ENCODE results near the gene CD209.

CD209 gene

DNA sequence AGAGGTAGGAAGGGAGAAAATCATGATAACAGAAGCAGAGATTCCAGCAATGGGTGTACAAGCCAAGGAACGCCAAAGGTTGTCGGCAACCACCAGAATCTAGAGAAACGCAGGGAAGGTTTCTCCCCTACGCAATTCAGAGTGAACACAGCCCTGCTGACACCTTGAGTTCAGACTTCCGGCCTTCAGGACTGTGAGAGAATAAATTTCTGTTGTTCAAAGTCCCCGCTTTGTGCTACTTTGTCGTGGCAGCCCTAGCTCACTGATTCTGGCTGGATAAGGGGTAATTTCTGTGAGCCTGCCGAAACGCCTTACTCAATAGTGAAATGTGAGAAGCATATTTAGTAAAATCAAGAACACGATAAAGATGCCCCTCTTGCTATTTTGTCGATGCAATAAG is 10.1 kb downstream of the CD209 start:
- no peak for DNase-seq (ENCODE audit: low read depth in 3 of 3)

DNA sequence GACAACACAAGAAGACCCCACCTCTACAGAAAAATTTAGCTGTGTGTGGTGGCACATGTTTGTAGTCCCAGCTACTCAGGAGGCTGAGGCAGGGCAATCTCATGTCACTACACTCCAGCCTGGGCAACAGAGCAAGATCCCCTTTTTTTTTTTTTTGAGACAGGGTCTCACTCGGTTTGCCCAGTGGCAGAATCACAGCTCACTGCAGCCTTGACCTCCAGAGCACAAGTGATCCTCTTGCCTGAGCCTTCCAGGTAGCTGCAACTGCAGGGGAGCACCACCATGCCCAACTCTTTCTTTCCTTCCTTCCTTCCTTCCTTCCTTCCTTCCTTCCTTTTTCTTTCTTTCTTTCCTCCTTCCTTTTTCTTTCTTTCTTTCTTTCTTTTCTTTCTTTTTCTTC is 11.2 kb downstream of the CD209 start:
- DNase-seq (ENCODE audit: low read depth in 3 of 3) = no peak

DNA sequence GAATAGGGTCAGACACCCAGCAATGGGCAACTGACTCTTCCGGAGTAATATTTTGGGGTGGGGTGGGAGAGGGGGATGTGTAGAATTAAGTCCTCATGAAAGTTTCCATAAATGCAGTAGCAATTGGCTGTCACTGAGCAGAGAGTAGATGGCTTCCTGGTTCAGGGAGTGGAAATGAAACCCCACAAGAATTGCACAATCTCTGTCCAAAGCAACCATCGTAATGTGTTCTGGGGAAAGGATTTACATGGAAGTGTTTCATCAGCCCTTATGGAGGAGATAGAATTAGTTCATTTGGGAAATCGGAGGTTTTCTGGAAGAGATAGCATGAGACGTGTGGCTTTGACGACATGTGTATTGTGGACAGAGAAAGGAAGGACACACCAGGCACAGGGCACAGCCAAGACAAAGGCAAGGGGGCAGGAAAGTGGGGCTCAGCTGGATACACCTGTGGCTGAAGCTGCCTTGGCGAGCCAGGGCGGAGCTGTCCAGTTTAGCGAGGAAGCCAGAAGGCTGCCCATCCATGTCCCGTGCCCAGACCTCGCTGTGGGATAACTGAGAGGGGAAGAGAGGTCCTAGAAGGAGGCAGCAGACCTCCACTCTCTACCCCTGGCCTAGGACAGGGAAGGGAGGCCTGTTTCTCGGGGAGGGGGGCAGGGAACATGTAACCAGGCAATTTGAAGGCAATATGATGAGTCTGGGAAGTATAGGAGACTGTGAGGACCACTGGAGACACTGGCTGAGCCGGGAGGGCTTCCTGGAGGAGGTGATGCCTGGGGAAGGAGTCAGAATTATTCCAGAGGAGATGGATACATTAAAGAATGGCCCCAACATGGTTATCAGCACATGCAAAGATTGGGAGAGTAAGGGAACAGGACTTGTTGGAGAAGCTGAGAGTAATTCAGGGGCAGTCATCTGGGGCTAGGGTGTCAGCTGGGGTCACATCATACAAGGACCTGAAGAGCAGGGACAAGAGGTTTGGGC is 12.8 kb downstream of the CD209 start:
- DNase-seq (ENCODE audit: low read depth in 3 of 3) = no peak

DNA sequence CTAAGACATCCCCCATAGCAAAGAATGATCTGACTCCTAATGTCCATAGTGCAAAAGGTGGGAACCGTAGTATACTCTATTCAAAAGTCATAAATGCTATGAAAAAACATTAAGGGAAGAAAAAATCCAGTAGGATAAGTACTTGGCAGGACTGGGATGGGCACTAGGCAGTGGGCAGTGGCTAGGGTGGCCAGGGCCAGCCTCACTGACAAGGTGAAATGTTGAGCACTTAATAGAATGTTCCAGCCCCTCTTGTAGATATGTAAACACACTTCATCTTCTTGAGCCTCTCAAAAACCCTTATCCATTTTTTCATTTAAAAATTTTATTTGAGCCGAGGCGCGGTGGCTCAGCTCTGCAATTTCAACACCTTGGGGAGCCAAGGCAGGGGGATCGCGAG is 14.0 kb downstream of the CD209 start:
- no peak for DNase-seq (ENCODE audit: low read depth in 3 of 3)

DNA sequence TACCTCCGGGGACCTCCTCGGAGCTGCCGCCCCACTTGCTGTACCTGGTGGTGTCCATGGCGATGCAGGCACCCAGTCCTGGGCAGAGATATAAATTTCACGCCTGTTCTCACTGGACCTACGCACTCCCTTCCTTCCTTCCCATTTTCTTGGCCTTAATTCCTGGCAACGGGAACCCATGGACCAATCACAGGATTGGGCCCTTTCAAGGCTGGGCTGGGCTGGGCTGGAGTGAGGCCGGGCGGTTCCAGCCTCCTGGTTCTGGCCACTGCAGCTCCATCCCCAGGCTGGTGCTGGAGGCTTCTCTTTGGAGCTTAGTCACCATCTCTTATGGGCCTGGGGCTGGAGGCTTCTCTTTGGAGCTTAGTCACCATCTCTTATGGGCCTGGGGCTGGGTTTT is 15.3 kb downstream of the CD209 start, which contains the start of gene CLEC4G:
Gene CLEC4G (minus strand): TSS at position 66 of the 400 bp plus-strand sequence. CDS start 8 bp downstream, at position 58.
- DNase-seq (ENCODE audit: low read depth in 3 of 3) = no peak

DNA sequence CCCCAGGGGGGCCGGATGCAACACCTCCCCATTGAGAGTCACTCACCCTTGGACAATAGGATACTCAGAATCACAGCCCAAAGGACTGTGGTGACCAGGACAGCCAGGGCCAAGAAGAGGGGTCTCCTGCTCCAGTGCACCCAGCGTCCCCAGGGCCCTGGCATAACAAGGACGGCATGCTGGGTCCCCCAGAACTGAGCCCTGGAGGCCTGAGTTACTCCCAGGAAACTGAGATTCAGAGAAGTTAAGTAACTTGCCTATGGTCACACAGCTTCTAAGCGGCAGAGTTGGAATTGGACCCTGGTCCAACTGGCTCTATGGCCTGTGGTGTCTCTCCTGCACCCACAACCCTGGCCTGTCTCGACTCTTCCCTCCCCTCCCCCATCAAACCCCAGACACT is 15.7 kb downstream of the CD209 start:
- no peak for DNase-seq (ENCODE audit: low read depth in 3 of 3)

DNA sequence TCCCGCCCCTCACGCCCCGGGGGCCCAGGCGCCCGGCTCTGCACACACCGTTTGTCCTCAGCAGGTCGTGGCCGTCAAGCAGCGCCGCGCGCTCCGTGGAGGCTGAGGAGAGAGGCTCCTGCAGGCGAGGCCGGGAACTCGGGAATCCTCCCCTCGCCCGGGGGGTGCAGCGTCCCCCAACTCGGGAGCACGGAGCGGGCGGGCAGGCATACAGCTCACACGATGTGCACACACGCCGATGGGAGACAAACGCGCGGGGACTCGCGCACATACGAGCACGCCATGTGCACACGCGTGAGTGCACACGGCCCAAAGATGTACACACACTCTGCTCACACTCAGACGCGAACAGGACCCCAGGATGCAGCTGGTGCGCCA is 16.1 kb downstream of the CD209 start:
- DNase-seq (ENCODE audit: low read depth in 3 of 3) = no peak

DNA sequence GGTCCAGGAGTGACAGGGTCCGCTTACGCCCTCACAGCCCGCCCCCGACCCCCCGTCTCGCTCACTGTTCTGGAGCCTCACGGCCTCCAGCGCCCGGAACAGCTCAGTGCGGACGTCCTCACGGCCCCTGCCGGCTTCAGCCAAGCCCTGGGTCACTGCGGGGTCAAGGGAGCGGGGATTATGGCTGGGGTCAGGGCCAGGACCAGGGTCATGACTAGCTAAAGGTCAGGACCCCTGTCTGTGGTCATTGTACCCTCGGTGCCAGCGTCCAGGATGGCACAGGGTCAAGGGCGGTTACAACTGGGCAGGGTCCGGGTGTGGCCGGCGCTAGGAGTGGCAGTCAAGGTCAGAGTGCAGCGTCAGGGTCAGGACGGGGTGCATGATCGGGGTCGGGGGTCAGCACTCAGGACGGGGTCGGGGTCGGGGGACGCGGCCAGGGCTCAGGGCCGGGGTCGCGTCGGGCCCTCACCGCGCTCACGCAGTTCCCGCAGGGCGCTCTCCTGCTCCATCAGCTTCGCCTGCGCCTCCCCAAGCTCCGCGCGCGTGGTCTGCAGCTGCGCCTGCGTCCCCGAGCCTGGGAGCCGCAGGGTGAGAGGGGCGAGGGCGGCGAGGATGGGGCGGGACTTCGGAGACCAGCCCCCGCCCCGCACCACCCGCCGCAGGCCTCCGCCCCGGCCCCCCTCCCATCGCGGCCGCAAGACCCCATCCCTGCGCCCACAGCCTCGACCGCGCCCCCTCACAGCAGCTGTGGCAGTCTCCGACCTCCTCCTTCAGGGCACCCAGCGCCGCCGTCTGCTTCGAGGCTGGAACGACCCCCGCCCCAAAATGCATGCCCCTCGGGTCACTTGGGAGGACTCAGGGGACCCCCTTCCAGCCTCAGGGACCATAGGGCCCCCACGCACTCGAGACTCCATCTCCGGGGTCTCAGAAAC is 16.8 kb downstream of the CD209 start:
- no peak for DNase-seq (ENCODE audit: low read depth in 3 of 3)

DNA sequence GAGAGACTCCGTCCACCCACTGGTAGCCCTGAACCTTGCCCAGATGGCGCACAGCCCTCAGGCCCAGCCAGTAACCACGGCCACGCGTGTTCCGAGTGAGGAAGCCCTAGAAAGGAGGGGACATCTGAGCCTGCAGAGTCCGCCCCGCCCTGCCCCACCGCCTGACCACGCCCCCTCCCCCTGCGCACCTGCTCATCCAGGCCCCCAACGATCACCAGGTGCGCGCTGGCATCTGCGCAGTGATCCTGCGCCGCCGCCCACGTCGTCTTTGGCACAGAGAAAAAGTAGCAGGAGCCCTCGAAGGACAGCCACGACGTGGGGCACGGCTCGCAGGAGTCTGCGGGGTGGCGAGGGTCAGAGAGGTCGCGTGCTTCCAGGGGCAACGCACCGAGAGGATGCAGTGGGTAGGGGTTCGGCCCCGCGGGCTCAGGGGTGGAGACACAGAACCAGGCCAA is 17.5 kb downstream of the CD209 start:
- no peak for DNase-seq (ENCODE audit: low read depth in 3 of 3)

DNA sequence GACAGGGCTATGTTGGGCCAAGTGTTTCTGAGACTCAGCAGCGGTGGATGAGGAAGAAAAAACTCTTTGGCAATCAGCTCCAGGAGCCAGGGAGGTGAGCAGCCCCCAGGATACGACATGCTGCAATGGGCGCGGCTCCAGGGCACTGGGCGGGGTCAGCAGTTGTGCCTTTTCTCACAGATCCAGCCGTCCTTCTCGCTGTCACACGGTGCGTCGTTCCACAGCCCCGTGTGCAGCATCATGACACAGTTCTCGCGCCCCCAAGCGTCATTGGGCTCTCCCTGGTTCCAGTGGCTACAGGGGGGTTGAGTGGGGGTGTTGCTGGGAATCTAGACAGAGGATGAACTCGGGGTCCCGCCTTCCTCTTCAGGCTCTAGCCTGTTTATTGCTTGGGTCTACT is 18.1 kb downstream of the CD209 start:
- DNase-seq (ENCODE audit: low read depth in 3 of 3) = no peak

DNA sequence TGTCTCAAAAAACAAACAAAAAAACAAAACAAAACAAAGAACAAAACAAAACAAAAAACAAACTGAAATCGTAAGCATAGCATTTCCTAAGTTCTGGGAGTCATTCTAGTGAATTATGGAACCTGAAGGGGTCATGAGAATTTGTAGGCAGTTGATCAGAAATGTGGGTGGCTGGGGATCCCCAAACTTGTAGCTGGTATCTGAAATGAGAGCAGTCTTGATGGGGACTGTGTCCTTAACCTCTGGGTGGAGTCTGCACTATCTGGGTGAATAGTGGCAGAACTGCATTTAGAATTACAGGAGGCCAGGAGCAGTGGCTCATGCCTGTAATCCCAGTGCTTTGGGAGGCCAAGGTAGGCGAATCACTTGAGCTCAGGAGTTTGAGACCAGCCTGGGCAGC is 21.5 kb downstream of the CD209 start:
- no peak for DNase-seq (ENCODE audit: low read depth in 3 of 3)

DNA sequence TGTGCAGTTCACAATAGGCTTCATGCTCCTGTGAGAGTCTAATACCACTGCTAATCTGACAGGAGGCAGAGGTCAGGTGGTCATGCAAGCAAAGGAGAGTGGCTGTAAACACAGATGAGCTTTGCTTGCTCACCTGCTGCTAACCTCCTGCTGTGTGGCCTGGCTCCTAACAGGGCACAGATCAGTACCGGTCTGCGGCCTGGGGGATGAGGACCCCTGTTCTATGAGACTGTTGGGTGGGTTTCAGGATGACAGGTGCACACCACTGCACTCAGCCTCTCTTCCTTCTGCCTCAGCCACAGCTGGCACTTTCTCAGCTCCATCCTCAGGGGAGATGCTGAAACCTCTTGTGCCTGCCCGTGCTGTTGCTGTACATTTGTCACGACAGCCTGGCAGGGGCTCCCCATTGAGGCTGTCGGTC is 25.1 kb downstream of the CD209 start:
- DNase-seq (ENCODE audit: low read depth in 3 of 3) = no peak

DNA sequence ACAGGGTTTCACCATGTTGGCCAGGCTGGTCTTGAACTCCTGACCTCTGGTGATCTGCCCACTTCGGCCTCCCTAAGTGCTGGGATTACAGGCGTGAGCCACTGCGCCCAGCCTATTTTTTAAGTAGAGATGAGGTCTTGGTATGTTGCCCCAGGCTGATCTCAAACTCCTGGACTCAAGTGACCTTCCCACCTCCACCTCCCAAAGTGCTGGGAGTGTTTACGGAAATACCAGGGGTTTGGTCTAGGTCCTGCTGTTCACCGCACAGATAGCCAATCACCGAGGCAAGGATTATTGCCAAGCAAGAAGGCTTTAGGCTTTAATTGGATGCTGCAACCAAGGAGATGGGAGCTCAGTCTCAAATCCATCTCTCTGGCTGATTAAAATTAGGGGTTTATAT is 27.0 kb downstream of the CD209 start:
- no peak for DNase-seq (ENCODE audit: low read depth in 3 of 3)

DNA sequence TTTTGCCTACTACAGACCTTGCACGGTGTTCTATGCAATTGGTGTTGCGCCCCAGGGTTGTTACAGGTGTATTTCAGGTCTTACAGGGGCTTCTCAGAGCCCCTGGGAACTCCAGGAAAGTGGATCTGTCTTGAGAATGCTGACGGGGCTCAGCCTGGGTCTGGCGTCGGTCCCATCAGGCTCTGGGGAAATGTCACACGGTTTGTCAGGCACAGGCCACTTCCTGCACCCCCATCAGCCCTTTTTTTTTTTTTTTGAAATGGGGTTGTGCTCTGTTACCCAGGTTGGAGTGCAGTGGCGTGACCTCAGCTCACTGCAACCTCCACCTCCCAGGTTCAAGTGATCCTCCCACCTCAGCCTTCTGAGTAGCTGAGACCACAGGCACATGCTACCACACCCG is 28.7 kb downstream of the CD209 start:
- no peak for DNase-seq (ENCODE audit: low read depth in 3 of 3)

DNA sequence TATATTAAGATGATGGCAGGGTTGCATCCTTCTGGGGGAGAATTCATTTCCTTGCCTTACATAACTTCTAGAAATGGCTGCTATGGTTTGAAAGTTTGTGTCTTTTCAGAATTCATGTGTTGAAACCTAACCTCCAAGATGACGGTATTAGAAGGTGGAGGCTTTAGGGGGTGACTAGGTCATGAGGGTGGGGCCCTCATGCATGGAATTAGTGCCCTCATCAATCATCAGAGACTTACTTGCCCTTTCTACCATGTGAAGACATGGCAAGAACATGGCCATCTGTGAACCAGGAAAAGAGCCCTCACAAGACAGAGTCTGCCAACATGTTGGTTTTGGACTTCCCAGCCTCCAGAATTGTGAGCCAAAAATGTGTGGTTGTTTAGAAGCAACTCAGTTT is 30.6 kb downstream of the CD209 start:
- no peak for DNase-seq (ENCODE audit: low read depth in 3 of 3)

DNA sequence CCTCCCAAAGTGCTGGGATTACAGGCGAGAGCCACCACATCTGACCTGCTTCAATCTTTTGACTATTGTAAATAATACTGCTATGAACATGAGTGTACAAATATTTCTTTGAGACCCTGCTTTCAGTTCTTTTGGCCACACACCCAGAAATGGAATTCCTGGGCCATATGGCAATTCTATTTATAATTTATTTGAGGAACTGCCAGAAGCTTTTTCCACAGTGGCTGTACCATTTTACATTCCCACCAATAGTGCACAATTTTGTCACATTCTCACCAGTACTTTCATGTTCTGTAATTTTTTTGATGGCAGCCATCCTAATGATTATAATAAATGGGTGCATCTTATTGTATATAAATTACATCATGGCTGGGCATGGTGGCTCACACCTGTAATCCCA is 31.7 kb downstream of the CD209 start:
- DNase-seq (ENCODE audit: low read depth in 3 of 3) = no peak

DNA sequence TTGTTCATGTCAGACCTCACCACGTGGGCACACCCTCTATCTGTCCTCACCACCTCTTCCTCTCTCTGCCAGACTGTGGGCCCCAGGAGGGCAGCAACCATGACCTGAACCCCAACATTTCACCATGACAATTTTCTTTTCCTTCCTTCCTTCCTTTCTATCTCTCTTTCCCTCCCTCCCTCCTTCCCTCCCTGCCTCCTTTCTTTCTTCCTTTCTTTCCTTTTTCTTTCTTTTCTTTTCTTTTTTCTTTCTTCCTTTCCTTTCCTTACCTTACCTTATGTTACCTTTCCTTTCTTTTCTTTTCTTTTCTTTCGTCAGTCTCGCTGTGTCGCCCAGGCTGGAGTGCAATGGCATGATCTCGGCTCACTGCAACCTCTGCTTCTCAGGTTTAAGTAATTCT is 36.7 kb downstream of the CD209 start:
- DNase-seq (ENCODE audit: low read depth in 3 of 3) = no peak

DNA sequence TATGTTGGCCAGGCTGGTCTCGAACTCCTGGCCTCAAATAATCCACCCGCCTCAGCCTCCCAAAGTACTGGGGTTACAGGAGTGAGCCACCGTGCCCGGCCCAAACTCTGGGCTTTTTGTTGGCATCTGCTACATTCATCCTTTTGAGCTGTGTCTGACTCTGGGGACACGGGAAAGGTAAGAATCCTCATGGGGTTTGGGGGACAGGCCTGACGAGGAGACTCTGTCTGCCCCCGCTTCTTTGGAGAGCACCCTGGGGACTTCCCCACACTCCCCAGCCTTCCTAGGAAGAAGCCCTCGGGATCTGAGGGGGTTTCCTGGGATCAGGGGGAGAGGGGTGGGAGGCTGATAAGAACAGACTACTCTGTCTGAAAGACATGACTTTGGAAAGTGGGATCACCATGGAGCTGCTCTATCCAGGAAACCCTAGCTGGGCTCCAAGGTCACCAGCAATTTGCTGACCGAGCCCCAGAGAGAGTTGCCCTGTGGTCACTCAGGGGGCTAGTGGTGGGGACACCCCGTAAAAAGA is 37.3 kb downstream of the CD209 start:
- DNase-seq (ENCODE audit: low read depth in 3 of 3) = no peak

DNA sequence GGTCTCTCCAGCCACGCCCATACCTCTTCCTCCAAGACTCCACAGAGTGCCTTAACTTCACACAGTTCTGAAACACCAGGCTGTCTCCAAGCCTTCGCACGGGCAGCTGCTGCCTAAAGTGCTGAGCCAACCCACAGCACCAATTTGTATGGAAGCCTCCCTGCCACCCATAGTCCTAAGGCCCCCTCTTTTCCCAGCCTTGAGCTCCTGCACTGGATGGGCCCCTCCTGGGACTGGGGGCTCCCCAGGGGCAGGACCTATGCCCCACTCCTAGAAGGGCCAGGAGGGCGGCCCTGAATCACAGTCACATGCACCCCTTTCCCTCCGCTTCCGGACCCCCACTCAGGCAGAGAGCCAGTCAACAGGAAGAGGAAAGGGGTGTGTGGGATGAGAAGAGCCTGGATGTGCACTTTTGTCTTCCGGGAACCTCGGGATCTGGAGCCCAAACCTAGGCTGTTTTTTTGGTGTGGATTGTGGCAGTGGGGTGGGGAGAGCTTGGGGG is 40.3 kb downstream of the CD209 start:
- DNase-seq (ENCODE audit: low read depth in 3 of 3) = no peak

DNA sequence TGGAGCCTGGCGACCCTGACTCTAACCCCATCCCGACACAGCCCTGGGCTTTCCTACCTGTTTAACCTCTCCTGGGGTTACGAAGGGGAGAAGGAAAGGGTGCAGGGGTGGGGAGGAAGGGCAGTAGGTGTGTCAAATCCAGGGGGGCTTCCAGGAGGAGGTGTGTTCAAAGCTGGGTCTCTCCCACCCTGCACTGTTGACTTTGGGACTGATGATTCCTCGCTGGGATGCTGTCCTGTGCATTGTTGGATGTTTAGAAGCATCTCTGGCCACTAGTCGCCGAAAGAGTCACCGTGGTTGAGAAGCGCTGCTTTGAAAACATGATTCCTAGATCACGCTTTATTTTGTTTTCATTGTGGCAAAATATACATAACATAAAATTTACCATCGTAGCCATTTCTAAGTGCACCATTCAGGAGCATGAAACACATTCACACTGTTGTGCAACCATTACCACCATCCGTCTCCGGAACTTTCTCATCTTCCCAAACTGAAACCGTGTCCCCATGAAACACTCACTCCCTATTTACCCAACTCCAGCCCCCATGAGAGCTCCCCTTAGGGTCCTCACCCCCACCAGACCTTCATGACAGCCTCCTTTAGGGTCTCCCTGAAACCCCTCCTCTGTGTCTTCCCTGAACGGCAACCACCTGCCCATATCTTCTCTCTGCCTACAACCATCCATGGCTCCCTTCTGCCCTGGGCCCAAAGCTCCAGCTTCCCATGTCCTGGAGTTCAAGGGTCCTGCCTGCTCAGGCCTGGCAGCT is 41.0 kb downstream of the CD209 start:
- DNase-seq (ENCODE audit: low read depth in 3 of 3) = no peak

All from stimulated activated CD4-positive, alpha-beta T cell treated with anti-CD3 and anti-CD28 coated beads, TNF-alpha, amount 100 ng/mL, for 48 hours (primary cell).